RWPE2 (cell line): ENCODE measurements around the gene HYCC1.

ENCODE experiments used
- ATAC-seq: fragments of 200-7000 bp; cut with Tn5 transposase; 3 replicates; pipeline ENCODE4 v1.9.1; 2021; ENCODE audit warnings: low read depth
- DNase-seq: peaks from one replicate; pipeline ENCODE4 v3.0.0-alpha.2; 2020; ENCODE audit warnings: low spot score
- H3K27ac ChIP-seq: fragments of 450-650 bp; 2 replicates; pipeline ENCODE4 v1.5.1; 2017; ENCODE audit warnings: mild to moderate bottlenecking; ENCODE audit not compliant: poor library complexity, severe bottlenecking
- H3K27me3 ChIP-seq: fragments of 250-450 bp; sonication (Bioruptor Pico); 2 replicates; pipeline ENCODE4 v1.5.1; 2021; ENCODE audit warnings: mild to moderate bottlenecking, moderate library complexity; ENCODE audit not compliant: insufficient read depth, poor library complexity, severe bottlenecking
- H3K36me3 ChIP-seq: fragments of 250-450 bp; sonication (Bioruptor Pico); 2 replicates; pipeline ENCODE4 v1.5.1; 2020; ENCODE audit warnings: low read depth, mild to moderate bottlenecking, moderate library complexity
- H3K4me1 ChIP-seq: fragments of 250-450 bp; sonication (Bioruptor Pico); 2 replicates; pipeline ENCODE4 v1.5.1; 2021; ENCODE audit warnings: mild to moderate bottlenecking, moderate library complexity; ENCODE audit not compliant: insufficient read depth, poor library complexity, severe bottlenecking
- H3K4me3 ChIP-seq: fragments of 250-450 bp; sonication (Bioruptor Pico); 2 replicates; pipeline ENCODE4 v1.5.1; 2021; ENCODE audit warnings: mild to moderate bottlenecking, moderate library complexity; ENCODE audit not compliant: severe bottlenecking
- H3K9me3 ChIP-seq: fragments of 250-450 bp; sonication (Bioruptor Pico); 2 replicates; pipeline ENCODE4 v1.5.1; 2021; ENCODE audit warnings: mild to moderate bottlenecking, moderate library complexity; ENCODE audit not compliant: severe bottlenecking
- CTCF ChIP-seq: fragments of 450-650 bp; IDR thresholded peaks from one replicate; pipeline ENCODE4 v1.5.1; 2017; ENCODE audit warnings: mild to moderate bottlenecking, moderate library complexity; ENCODE audit not compliant: poor library complexity, severe bottlenecking

The HYCC1 gene

GRCh38 chr7:23013715-23014649, at the start of gene HYCC1:
TSS of gene HYCC1 (minus strand) at chr7:23014130. CDS start at chr7:22991111, 23,019 bp downstream.
- TF ChIP-seq CTCF: peak; percentile 82
- H3K9me3 ChIP-seq: no peaks in the 10 kb centered on the region
- peaks cover 35% of the 10 kb centered on the region for H3K4me1 ChIP-seq
- H3K27ac ChIP-seq: peak within 1 kb of the TSS; percentile 56
- no peaks in the 10 kb centered on the region for H3K27me3 ChIP-seq
- ATAC-seq: peak; percentile 98
- no peaks in the 10 kb centered on the region for H3K36me3 ChIP-seq
- peak; percentile 99 for DNase-seq
- H3K4me3 ChIP-seq: peak within 1 kb of the TSS; percentile 82

GRCh38 chr7:23062452-23062851, 48.5 kb upstream of the HYCC1 start:
- Histone ChIP-seq H3K4me1 (no peaks in the 10 kb centered on the region), H3K27ac (no peak overlapping the region), H3K36me3 (no peaks in the 10 kb centered on the region), H3K9me3 (no peaks in the 10 kb centered on the region), H3K4me3 (no peak overlapping the region), H3K27me3 (no peaks in the 10 kb centered on the region)
- no peak for TF ChIP-seq CTCF
- peak; percentile 55 for ATAC-seq
- no peak for DNase-seq

GRCh38 chr7:23061327-23061726, 47.4 kb upstream of the HYCC1 start:
- Histone ChIP-seq H3K9me3 (no peaks in the 10 kb centered on the region), H3K4me3 (no peak overlapping the region), H3K36me3 (no peaks in the 10 kb centered on the region), H3K27ac (no peak overlapping the region), H3K27me3 (no peaks in the 10 kb centered on the region), H3K4me1 (no peaks in the 10 kb centered on the region)
- ATAC-seq (no peak), DNase-seq (no peak)
- no peak for TF ChIP-seq CTCF

- Histone ChIP-seq H3K4me3 (no peak overlapping the region), H3K9me3 (no peaks in the 10 kb centered on the region), H3K4me1 (no peaks in the 10 kb centered on the region), H3K27ac (no peak overlapping the region), H3K27me3 (no peaks in the 10 kb centered on the region), H3K36me3 (no peaks in the 10 kb centered on the region)
- no peak for DNase-seq
- no peak for TF ChIP-seq CTCF
- no peak for ATAC-seq
Observed at GRCh38 chr7:23058408-23059096, 44.6 kb upstream of the HYCC1 start.
